ENCODE data around the gene SETD1B.

- TF ChIP-seq, protein P1, sequence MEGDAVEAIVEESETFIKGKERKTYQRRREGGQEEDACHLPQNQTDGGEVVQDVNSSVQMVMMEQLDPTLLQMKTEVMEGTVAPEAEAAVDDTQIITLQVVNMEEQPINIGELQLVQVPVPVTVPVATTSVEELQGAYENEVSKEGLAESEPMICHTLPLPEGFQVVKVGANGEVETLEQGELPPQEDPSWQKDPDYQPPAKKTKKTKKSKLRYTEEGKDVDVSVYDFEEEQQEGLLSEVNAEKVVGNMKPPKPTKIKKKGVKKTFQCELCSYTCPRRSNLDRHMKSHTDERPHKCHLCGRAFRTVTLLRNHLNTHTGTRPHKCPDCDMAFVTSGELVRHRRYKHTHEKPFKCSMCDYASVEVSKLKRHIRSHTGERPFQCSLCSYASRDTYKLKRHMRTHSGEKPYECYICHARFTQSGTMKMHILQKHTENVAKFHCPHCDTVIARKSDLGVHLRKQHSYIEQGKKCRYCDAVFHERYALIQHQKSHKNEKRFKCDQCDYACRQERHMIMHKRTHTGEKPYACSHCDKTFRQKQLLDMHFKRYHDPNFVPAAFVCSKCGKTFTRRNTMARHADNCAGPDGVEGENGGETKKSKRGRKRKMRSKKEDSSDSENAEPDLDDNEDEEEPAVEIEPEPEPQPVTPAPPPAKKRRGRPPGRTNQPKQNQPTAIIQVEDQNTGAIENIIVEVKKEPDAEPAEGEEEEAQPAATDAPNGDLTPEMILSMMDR (IDR thresholded peaks at IDR 0.05; ENCODE audit: low read length) = no peak
- TF ChIP-seq EZH2phosphoT487 (IDR thresholded peaks at IDR 0.05; ENCODE audit: low read length) = no peak
These were observed 16.2 kb downstream of the SETD1B start for GRCh38 chr12:121820056-121820455.
